K562 (cell line): Measurements from ENCODE around the gene SYT17. TPM values are rescaled to one million over a fixed set of nuclear protein-coding genes. Genes with fewer than 3 reads are reported as not detected.

Experiments used
- ATAC-seq: fragments of 200-7000 bp; cut with Tn5 transposase; 3 replicates; pipeline ENCODE4 v1.9.1; 2020; ENCODE audit warnings: moderate library complexity
- BruUV-seq: library from RNA; stranded (reverse); fragments of 400-500 nt; replicated peaks from 2 replicates; lab custom pipeline; 2021; lab: Mats Ljungman, UMichigan
- CTCF ChIA-PET: fragments of 300-600 bp; formaldehyde crosslinking; extraction: SDS; loops from one replicate; lab custom pipeline; 2021; ENCODE audit warnings: low intra/inter-chr PET ratio; lab: Yijun Ruan, JAX
- POLR2A ChIA-PET: fragments of 300-600, 350-650 bp; sonication (Branson Sonifier 250); formaldehyde crosslinking; extraction: SDS; loops from one replicate; lab custom pipeline; 2021; ENCODE audit warnings: antibody characterized with exemption, inconsistent platforms; lab: Yijun Ruan, JAX
- DNase-seq, 4 experiments: peaks; one replicate each; pipeline versions ENCODE4 v3.0.0 to v3.0.0-alpha.2; 2011 to 2018; ENCODE audit warnings: low spot score in 3 of 4, mixed read lengths in 3 of 4; ENCODE audit errors: extremely low read depth in 1 of 4
- FAIRE-seq: peaks from 2 replicates; lab custom pipeline; 2011; peaks lifted over from hg19 to GRCh38; lab: Jason Lieb, UNC
- H2AFZ ChIP-seq: 2 replicates; pipeline ENCODE4 v1.6.0; 2011; ENCODE audit warnings: low read depth, low read length, control low read depth, inconsistent platforms
- H3K27ac ChIP-seq: fragments of 200-600 bp; 3 replicates; pipeline ENCODE4 v1.8.0; 2011; ENCODE audit warnings: low read depth, mild to moderate bottlenecking, control low read depth, inconsistent platforms, low read length, moderate library complexity, mixed read lengths; ENCODE audit errors: extremely low read depth
- H3K27me3 ChIP-seq, 2 experiments: fragments of 300-600 bp in 1 of 2; 2 replicates in 1 of 2; 3 replicates in 1 of 2; pipeline versions ENCODE4 v1.6.0 to v1.8.0; 2011; ENCODE audit warnings: inconsistent platforms in 2 of 2, low read length in 2 of 2, mild to moderate bottlenecking in 1 of 2, mixed read lengths in 1 of 2, moderate library complexity in 1 of 2; ENCODE audit not compliant: control insufficient read depth in 2 of 2, insufficient read depth in 2 of 2
- H3K36me3 ChIP-seq: fragments of 300-600 bp; 3 replicates; pipeline ENCODE4 v1.8.0; 2011; ENCODE audit warnings: mild to moderate bottlenecking, low read length, inconsistent platforms; ENCODE audit not compliant: control insufficient read depth, insufficient read depth
- H3K4me1 ChIP-seq, 2 experiments: fragments of 200-600 bp in 1 of 2; replicated peaks in 1 of 2; 2 replicates in 1 of 2; 3 replicates in 1 of 2; pipeline versions ENCODE4 v1.5.1 to v1.8.0; 2011; ENCODE audit warnings: inconsistent platforms in 2 of 2, low read length in 2 of 2, mild to moderate bottlenecking in 1 of 2, mixed read lengths in 1 of 2, moderate library complexity in 1 of 2; ENCODE audit not compliant: control insufficient read depth in 2 of 2, insufficient read depth in 2 of 2
- H3K4me2 ChIP-seq: 2 replicates; pipeline ENCODE4 v1.6.1; 2011; ENCODE audit warnings: low read length, control low read depth, inconsistent platforms, mixed read lengths; ENCODE audit not compliant: insufficient read depth
- H3K4me3 ChIP-seq: fragments of 200-600 bp; sonication (generic), shearing (Covaris generic); 2 replicates; pipeline ENCODE4 v1.5.1; 2016; ENCODE audit warnings: control low read depth, inconsistent platforms
- H3K79me2 ChIP-seq: fragments of 200-600 bp; 3 replicates; pipeline ENCODE4 v1.8.0; 2011; ENCODE audit warnings: low read length, inconsistent platforms; ENCODE audit not compliant: control insufficient read depth, insufficient read depth
- H3K9ac ChIP-seq, 2 experiments: 2 replicates each; pipeline versions ENCODE4 v1.6.0 to v1.6.1; 2011; ENCODE audit warnings: low read depth in 2 of 2, low read length in 2 of 2, control low read depth in 1 of 2, inconsistent platforms in 1 of 2, mild to moderate bottlenecking in 1 of 2, mixed read lengths in 1 of 2; ENCODE audit not compliant: insufficient read depth in 1 of 2
- H3K9me1 ChIP-seq: one replicate; pipeline ENCODE4 v1.6.0; 2011; ENCODE audit warnings: inconsistent platforms, mild to moderate bottlenecking, low read length, moderate library complexity; ENCODE audit not compliant: control insufficient read depth, insufficient read depth
- H3K9me3 ChIP-seq: replicated peaks from 2 replicates; pipeline ENCODE4 v1.5.1; 2011; ENCODE audit warnings: low read depth, low read length, inconsistent platforms; ENCODE audit not compliant: control insufficient read depth, insufficient read depth
- H4K20me1 ChIP-seq: replicated peaks from 2 replicates; pipeline ENCODE4 v1.6.1; 2011; ENCODE audit warnings: low read length, inconsistent platforms, mixed read lengths; ENCODE audit not compliant: control insufficient read depth, insufficient read depth
- ARHGAP35 ChIP-seq: fragments of 450-650 bp; IDR thresholded peaks from 2 replicates; pipeline ENCODE4 v1.6.1; 2018; ENCODE audit not compliant: partially characterized antibody
- BCOR ChIP-seq: fragments of 450-650 bp; IDR thresholded peaks from 2 replicates; pipeline ENCODE4 v1.6.1; 2016
- BMI1 ChIP-seq: fragments of 150-350 bp; IDR thresholded peaks from 2 replicates; pipeline ENCODE4 v1.6.1; 2014; ENCODE audit warnings: low read length
- CEBPG ChIP-seq, 3 experiments: fragments of 200-800 bp in 1 of 3; sonication (Bioruptor generic) in 1 of 3; sonication (generic) in 1 of 3; formaldehyde crosslinking in 1 of 3; IDR thresholded peaks in 2 of 3; conservative IDR thresholded peaks in 1 of 3; 2 replicates each; pipeline versions ENCODE4 v1.6.1 to v1.8.0; 2016 to 2022; ENCODE audit warnings: missing compliant biosample characterization in 2 of 3, missing genetic modification characterization in 2 of 3, mild to moderate bottlenecking in 1 of 3, missing genetic modification reagents in 1 of 3
- HDAC2 ChIP-seq: fragments of 450-650 bp; IDR thresholded peaks from 2 replicates; pipeline ENCODE4 v1.6.1; 2016; ENCODE audit warnings: mild to moderate bottlenecking
- HDAC8 ChIP-seq: fragments of 450-650 bp; IDR thresholded peaks from 2 replicates; pipeline ENCODE4 v1.6.1; 2016; ENCODE audit warnings: mild to moderate bottlenecking, missing genetic modification characterization, moderate library complexity, missing compliant biosample characterization
- JUNB ChIP-seq: fragments of 450-650 bp; formaldehyde crosslinking; conservative IDR thresholded peaks from 2 replicates; pipeline ENCODE4 v1.4.0; 2020; ENCODE audit warnings: mild to moderate bottlenecking
- KDM1A ChIP-seq, 2 experiments: fragments of 450-650 bp; IDR thresholded peaks; 2 replicates each; pipeline ENCODE4 v1.6.1; 2016; ENCODE audit warnings: mild to moderate bottlenecking in 2 of 2
- NCOA4 ChIP-seq: fragments of 450-650 bp; IDR thresholded peaks from 2 replicates; pipeline ENCODE4 v1.6.1; 2018; ENCODE audit warnings: mild to moderate bottlenecking; ENCODE audit not compliant: partially characterized antibody
- NFRKB ChIP-seq: fragments of 450-650 bp; IDR thresholded peaks from 2 replicates; pipeline ENCODE4 v1.6.1; 2016; ENCODE audit warnings: low read depth
- PTBP1 ChIP-seq: fragments of 200-400 bp; formaldehyde crosslinking; IDR thresholded peaks from 2 replicates; pipeline ENCODE4 v1.6.1; 2017; ENCODE audit warnings: low read depth, low read length
- RBM25 ChIP-seq: fragments of 200-400 bp; formaldehyde crosslinking; IDR thresholded peaks from 2 replicates; pipeline ENCODE4 v1.6.1; 2018; ENCODE audit warnings: low read length, low read depth, moderate library complexity; ENCODE audit not compliant: severe bottlenecking
- RCOR1 ChIP-seq, 2 experiments: IDR thresholded peaks; 2 replicates each; pipeline ENCODE4 v1.6.1; 2012; ENCODE audit warnings: low read depth in 2 of 2, low read length in 2 of 2, borderline replicate concordance in 1 of 2, improper control_type of control experiment in 1 of 2
- SMARCA5 ChIP-seq: fragments of 450-650 bp; IDR thresholded peaks from 2 replicates; pipeline ENCODE4 v1.6.1; 2016
- ZKSCAN1 ChIP-seq: fragments of 150-350 bp; IDR thresholded peaks from 2 replicates; pipeline ENCODE4 v1.6.1; 2016; ENCODE audit warnings: low read depth, low read length
- ZNF232 ChIP-seq: sonication (generic); formaldehyde crosslinking; IDR thresholded peaks from 2 replicates; pipeline ENCODE4 v1.8.0; 2022; ENCODE audit warnings: mild to moderate bottlenecking, missing genetic modification reagents
- ZNF24 ChIP-seq: fragments of 450-650 bp; IDR thresholded peaks from 2 replicates; pipeline ENCODE4 v1.6.1; 2016
- ZNF253 ChIP-seq: fragments of 250-450 bp; sonication (Bioruptor Pico); conservative IDR thresholded peaks from 2 replicates; pipeline ENCODE4 v1.6.1; 2021; ENCODE audit warnings: mild to moderate bottlenecking
- WGBS: fragments of 100-300 bp; shearing (Covaris generic); methylation state at CpG from one replicate; pipeline ENCODE4 v1.1.6; 2016; ENCODE audit warnings: low coverage, mixed read lengths; ENCODE audit not compliant: insufficient coverage; ENCODE audit errors: missing lambda C conversion rate; 5-methylcytosine and 5-hydroxymethylcytosine counted together
- in situ Hi-C: fragments of 300-500 bp; cut with MboI; formaldehyde crosslinking; loops from 4 replicates; pipeline ENCODE4 v1.15.0; 2018; ENCODE audit warnings: inconsistent platforms, mixed read lengths
- intact Hi-C: fragments of 100-400 bp; cut with micrococcal nuclease; formaldehyde crosslinking; loops from 2 replicates; pipeline ENCODE4 v1.14.2; 2022
- polyA plus RNA-seq, 8 experiments: library from polyadenylated mRNA; depleted of rRNA in 4 of 8; stranded (reverse) in 5 of 8; unstranded in 3 of 8; fragments of >200 nt; fragmentation: Nextera tagmentation in 2 of 8; fragmentation: Illumina TruSeq in 1 of 8; extraction: Ambion mirVana in 2 of 8; extraction: Trizol in 1 of 8; gene quantifications; 2 replicates each; pipeline versions ENCODE4 v1.2.1 to v1.2.3, GENCODE V29; 2011 to 2014; ENCODE audit warnings: inconsistent platforms in 1 of 8, missing spikeins in 1 of 8
- total RNA-seq, 7 experiments: library from RNA; depleted of rRNA in 6 of 7; stranded (reverse); fragments of >200 nt in 6 of 7; fragmentation: Illumina TruSeq in 2 of 7; extraction: Trizol in 2 of 7; gene quantifications; 2 replicates each; pipeline versions ENCODE4 v1.2.1 to v1.2.3, GENCODE V29; 2011 to 2021; ENCODE audit warnings: low replicate concordance in 1 of 7
- TF ChIP-seq, protein P1 (sequence below), 2 experiments: fragments of 250-450 bp in 1 of 2; fragments of 450-650 bp in 1 of 2; sonication (Bioruptor Pico) in 1 of 2; IDR thresholded peaks; 2 replicates each; pipeline versions ENCODE4 v1.6.1 to v1.8.0; 2016 to 2021; ENCODE audit warnings: mild to moderate bottlenecking in 2 of 2, moderate library complexity in 2 of 2, missing compliant biosample characterization in 1 of 2, missing genetic modification characterization in 1 of 2
- TF ChIP-seq, protein P2 (sequence below): IDR thresholded peaks from 2 replicates; pipeline ENCODE4 v1.6.1; 2012; ENCODE audit warnings: low read depth, low read length, improper control_type of control experiment, borderline replicate concordance
- TF ChIP-seq, protein P3 (sequence below): fragments of 450-650 bp; IDR thresholded peaks from 2 replicates; pipeline ENCODE4 v1.6.1; 2016; ENCODE audit warnings: missing biosample characterization, missing genetic modification characterization

The SYT17 gene
- total and polyA plus RNA-seq, 9 of the 15 experiments (the other 6 are each of a cell fraction or from before 2014, with no cell fraction given): not detected

DNA sequence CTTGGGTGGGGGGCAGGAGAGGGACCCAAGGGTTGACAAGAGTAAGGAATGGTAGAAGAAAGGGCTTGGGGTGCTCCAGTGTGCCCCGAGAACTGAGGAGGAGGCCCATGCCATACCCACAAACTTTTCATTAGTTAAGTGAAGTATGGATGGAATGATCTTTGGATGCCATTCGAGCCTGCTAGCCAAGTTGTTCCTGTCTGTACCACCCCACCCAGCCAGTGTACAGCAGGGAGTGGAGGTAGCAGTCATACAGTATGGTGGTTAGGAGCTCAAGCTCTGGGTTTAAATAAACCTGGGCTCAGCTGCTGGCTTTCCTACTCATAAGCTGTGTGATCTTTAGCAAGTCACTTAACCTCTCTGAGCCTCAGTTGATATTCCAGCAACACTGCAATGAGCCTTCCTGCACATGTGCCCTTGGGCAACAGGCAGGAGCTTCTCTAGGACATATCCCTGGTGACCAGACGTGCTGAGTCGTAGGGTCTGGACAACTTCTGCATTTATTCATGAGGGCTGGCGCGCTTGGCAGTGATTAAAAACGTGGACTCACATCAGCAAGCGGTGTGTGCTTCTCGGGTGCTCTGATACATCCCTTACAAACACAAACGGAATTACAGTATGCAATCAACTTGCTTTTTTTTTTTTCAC lies 31.4 kb upstream of the SYT17 start:
- Histone ChIP-seq H3K4me3 (no peak overlapping the region), H3K27ac (no peak overlapping the region), H3K79me2 (no peaks in the 10 kb centered on the region), H3K36me3 (no peaks in the 10 kb centered on the region), H3K27me3 (peaks cover 0 to under 1% of the 10 kb centered on the region in 2 experiments; a peak in 1 of 5 replicates), H3K9ac (no peak overlapping the region), H3K4me2 (peak overlapping the region; percentile 59; the same call in 1 of the 2 replicates), H3K4me1 (peaks cover 12 to 15% of the 10 kb centered on the region in 2 experiments), H3K9me3 (no peaks in the 10 kb centered on the region), H4K20me1 (no peaks in the 10 kb centered on the region), H2AFZ (no peak overlapping the region), H3K9me1 (no peaks in the 10 kb centered on the region)
- ATAC-seq (no peak), DNase-seq (no peak), FAIRE-seq (no peak)
- intact Hi-C loops (no loop called here), in situ Hi-C loops (no loop called here)
- no TSS peak for BruUV-seq
- POLR2A ChIA-PET: interaction anchor here (1.2 to 2.0 kb wide), 3 partner anchors 8 to 15 kb away, joined by 4 to 9 read pairs (median 4); no protein-coding TSS in a partner anchor
- CTCF ChIA-PET: no interaction called here
- 29% methylated on average over 10 of the region's 10 CpGs for WGBS
- TF ChIP-seq ARHGAP35 (no peak), HDAC8 (tag) (no peak), JUNB (no peak), ZNF232 (no peak), NCOA4 (no peak), ZNF253 (no peak), NFRKB (no peak), RCOR1 (IDR thresholded peaks at IDR 0.05; ENCODE audit: borderline replicate concordance in 1 of 2, low read depth in 2 of 2, low read length in 2 of 2) (peak; percentile 15 to 23; a peak in 1 of 4 replicates), RBM25 (peak; percentile 94), ZNF24 (0 out of 2 replicates have a peak, but pooled peaks have one; percentile 11), KDM1A (IDR thresholded peaks at IDR 0.05) (peak; percentile 61 to 77), BMI1 (no peak), ZKSCAN1 (no peak), PTBP1 (peak; percentile 71; the same call in 1 of the 2 replicates), HDAC2 (0 out of 2 replicates have a peak, but pooled peaks have one; percentile 44), CEBPG (CRISPR knock-in tag; IDR thresholded peaks at IDR 0.05) (no peak), CEBPG (tag; conservative IDR thresholded peaks at IDR 0.05 in 1 of 2, IDR thresholded peaks at IDR 0.05 in 1 of 2) (no peak), BCOR (peak; percentile 93), SMARCA5 (peak; percentile 88)
- TF ChIP-seq, protein P1, sequence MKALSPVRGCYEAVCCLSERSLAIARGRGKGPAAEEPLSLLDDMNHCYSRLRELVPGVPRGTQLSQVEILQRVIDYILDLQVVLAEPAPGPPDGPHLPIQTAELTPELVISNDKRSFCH (CRISPR knock-in tag; IDR thresholded peaks at IDR 0.05): no peak
- TF ChIP-seq, protein P1 (tag; IDR thresholded peaks at IDR 0.05): no peak
- TF ChIP-seq, protein P2, sequence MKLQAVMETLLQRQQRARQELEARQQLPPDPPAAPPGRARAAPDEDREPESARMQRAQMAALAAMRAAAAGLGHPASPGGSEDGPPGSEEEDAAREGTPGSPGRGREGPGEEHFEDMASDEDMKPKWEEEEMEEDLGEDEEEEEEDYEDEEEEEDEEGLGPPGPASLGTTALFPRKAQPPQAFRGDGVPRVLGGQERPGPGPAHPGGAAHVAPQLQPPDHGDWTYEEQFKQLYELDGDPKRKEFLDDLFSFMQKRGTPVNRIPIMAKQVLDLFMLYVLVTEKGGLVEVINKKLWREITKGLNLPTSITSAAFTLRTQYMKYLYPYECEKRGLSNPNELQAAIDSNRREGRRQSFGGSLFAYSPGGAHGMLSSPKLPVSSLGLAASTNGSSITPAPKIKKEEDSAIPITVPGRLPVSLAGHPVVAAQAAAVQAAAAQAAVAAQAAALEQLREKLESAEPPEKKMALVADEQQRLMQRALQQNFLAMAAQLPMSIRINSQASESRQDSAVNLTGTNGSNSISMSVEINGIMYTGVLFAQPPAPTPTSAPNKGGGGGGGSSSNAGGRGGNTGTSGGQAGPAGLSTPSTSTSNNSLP: no peak
- TF ChIP-seq, protein P3, sequence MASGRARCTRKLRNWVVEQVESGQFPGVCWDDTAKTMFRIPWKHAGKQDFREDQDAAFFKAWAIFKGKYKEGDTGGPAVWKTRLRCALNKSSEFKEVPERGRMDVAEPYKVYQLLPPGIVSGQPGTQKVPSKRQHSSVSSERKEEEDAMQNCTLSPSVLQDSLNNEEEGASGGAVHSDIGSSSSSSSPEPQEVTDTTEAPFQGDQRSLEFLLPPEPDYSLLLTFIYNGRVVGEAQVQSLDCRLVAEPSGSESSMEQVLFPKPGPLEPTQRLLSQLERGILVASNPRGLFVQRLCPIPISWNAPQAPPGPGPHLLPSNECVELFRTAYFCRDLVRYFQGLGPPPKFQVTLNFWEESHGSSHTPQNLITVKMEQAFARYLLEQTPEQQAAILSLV (tag): no peak
